Measurements from ENCODE around the gene RPL39L.

The RPL39L gene

DNA sequence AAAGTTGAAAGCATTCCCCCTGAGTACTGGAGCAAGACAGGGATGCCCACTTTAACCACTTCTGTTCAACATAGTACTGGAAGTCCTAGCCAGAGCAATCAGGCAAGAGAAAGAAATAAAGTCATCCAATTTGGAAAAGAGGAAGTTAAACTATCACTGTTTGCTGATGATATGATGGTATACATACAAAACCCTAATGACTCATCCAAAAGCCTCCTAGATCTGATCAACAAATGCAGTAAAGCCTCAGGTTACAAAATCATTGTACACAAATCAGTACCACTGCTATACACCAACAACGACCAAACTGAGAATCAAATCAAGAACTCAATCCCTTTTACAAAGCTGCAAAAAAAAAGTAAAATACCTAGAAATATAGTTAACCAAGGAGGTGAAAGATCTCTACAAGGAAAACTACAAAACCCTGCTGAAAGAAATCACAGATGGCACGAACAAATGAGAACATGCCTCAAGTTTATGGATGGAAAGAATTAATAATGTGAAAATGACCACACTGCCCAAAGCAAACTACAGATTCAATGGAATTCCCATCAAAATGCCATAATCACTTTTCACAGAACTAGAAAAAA is 40.3 kb downstream of the RPL39L start:
- TF ChIP-seq, protein P1, sequence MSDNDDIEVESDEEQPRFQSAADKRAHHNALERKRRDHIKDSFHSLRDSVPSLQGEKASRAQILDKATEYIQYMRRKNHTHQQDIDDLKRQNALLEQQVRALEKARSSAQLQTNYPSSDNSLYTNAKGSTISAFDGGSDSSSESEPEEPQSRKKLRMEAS (IDR thresholded peaks at IDR 0.05; ENCODE audit: low read depth, low read length): no peak
- TF ChIP-seq, protein P2, sequence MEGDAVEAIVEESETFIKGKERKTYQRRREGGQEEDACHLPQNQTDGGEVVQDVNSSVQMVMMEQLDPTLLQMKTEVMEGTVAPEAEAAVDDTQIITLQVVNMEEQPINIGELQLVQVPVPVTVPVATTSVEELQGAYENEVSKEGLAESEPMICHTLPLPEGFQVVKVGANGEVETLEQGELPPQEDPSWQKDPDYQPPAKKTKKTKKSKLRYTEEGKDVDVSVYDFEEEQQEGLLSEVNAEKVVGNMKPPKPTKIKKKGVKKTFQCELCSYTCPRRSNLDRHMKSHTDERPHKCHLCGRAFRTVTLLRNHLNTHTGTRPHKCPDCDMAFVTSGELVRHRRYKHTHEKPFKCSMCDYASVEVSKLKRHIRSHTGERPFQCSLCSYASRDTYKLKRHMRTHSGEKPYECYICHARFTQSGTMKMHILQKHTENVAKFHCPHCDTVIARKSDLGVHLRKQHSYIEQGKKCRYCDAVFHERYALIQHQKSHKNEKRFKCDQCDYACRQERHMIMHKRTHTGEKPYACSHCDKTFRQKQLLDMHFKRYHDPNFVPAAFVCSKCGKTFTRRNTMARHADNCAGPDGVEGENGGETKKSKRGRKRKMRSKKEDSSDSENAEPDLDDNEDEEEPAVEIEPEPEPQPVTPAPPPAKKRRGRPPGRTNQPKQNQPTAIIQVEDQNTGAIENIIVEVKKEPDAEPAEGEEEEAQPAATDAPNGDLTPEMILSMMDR (IDR thresholded peaks at IDR 0.05; ENCODE audit: low read depth, low read length): no peak
- no peak for TF ChIP-seq MYC (IDR thresholded peaks at IDR 0.05; ENCODE audit: low read depth, low read length)
- no peak for TF ChIP-seq POLR2A (IDR thresholded peaks at IDR 0.05; ENCODE audit: extremely low read depth, insufficient read length)
- peak; percentile 56 for DNase-seq (ENCODE audit: low read depth)
- no peak overlapping the region for H3K4me3 ChIP-seq (ENCODE audit: low read depth, low read length)

DNA sequence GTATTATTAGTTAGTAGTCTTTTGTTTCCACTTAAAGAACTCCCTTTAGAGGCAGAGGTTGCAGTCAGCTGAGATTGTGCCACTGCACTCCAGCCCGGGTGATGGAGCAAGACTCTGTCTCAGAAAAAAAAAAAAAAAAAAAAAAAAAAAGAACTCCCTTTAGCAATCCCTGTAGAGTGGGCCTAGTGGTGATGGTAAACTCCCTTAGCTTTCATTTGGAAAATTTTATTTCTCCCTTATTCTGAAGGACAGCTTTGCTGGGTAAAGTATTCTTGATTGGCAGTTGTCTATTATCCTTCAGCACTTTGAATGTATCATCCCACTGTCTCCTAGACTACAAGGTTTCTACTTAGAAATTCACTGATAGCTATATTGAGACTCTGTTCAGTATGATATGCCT is 46.0 kb downstream of the RPL39L start:
- no peak overlapping the region for H3K4me3 ChIP-seq (ENCODE audit: low read depth, low read length)
- no peak for DNase-seq (ENCODE audit: low read depth)
- TF ChIP-seq POLR2A (IDR thresholded peaks at IDR 0.05; ENCODE audit: extremely low read depth, insufficient read length) (no peak), MYC (IDR thresholded peaks at IDR 0.05; ENCODE audit: low read depth, low read length) (no peak)
- TF ChIP-seq, protein P1 (IDR thresholded peaks at IDR 0.05; ENCODE audit: low read depth, low read length): no peak

DNA sequence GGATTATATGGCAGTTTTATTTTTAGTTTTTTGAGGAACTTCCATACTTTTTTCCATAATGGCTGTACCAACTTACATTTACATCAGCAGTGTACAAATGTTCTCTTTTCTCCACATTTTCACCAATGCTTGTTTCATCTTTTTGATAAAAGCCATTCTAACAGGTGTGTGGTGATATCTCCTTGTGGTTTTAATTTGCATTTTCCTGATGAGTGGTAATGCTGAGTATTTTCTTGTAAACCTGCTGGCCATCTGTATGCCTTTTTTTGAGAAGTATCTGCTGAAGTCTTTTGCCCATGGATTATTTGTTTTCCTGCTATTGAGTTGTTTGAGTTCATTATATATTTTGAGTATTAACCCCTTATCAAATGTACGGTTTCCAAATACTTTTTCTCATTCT is 50.6 kb downstream of the RPL39L start:
- DNase-seq (ENCODE audit: low read depth): no peak
- no peak for TF ChIP-seq POLR2A (IDR thresholded peaks at IDR 0.05; ENCODE audit: extremely low read depth, insufficient read length)
- TF ChIP-seq, protein P1 (IDR thresholded peaks at IDR 0.05; ENCODE audit: low read depth, low read length): no peak
- TF ChIP-seq, protein P2 (IDR thresholded peaks at IDR 0.05; ENCODE audit: low read depth, low read length): no peak
- no peak for TF ChIP-seq MYC (IDR thresholded peaks at IDR 0.05; ENCODE audit: low read depth, low read length)
- no peak overlapping the region for H3K4me3 ChIP-seq (ENCODE audit: low read depth, low read length)

DNA sequence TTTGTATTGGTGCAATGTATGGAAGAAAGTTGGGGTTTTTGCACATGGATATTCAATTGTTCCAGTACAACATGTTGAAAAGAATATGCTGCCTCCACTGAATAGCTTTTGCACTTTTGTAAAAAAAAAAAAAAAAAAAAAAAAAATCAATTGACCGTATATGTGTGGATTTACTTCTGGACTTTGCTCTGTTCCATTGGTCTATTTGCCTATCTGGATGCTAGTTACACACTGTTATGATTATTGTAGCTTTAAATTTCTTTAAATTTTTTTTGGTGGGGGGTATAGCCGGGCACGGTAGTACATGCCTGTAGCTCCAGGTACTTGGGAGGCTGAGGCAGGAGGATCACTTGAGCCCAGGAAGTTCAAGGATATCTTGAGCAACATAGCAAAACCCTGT is 52.5 kb downstream of the RPL39L start:
- no peak for TF ChIP-seq POLR2A (IDR thresholded peaks at IDR 0.05; ENCODE audit: extremely low read depth, insufficient read length)
- TF ChIP-seq, protein P2 (IDR thresholded peaks at IDR 0.05; ENCODE audit: low read depth, low read length): no peak
- no peak for TF ChIP-seq MYC (IDR thresholded peaks at IDR 0.05; ENCODE audit: low read depth, low read length)
- TF ChIP-seq, protein P1 (IDR thresholded peaks at IDR 0.05; ENCODE audit: low read depth, low read length): no peak
- no peak for DNase-seq (ENCODE audit: low read depth)
- no peak overlapping the region for H3K4me3 ChIP-seq (ENCODE audit: low read depth, low read length)

DNA sequence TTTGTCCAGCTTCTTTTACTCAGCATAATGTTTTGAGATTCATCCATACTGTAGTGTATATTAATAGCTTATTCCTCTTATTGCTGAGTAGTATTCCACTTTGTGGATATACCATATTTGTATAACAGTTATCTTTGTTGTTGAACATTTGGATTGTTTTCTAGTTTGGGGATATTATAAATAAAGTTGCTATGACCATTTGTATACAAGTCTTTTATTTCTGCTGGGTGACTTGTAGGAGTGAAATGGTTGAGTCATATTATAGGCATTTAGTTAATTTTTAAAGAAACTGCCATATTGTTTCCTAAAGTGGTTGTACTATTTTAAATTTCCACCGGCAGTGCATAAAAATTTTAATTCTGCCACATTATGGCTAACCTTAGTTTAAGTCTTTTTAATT is 53.4 kb downstream of the RPL39L start:
- no peak for TF ChIP-seq MYC (IDR thresholded peaks at IDR 0.05; ENCODE audit: low read depth, low read length)
- TF ChIP-seq, protein P1 (IDR thresholded peaks at IDR 0.05; ENCODE audit: low read depth, low read length): no peak
- TF ChIP-seq, protein P2 (IDR thresholded peaks at IDR 0.05; ENCODE audit: low read depth, low read length): no peak
- no peak for TF ChIP-seq POLR2A (IDR thresholded peaks at IDR 0.05; ENCODE audit: extremely low read depth, insufficient read length)
- no peak overlapping the region for H3K4me3 ChIP-seq (ENCODE audit: low read depth, low read length)
- no peak for DNase-seq (ENCODE audit: low read depth)

DNA sequence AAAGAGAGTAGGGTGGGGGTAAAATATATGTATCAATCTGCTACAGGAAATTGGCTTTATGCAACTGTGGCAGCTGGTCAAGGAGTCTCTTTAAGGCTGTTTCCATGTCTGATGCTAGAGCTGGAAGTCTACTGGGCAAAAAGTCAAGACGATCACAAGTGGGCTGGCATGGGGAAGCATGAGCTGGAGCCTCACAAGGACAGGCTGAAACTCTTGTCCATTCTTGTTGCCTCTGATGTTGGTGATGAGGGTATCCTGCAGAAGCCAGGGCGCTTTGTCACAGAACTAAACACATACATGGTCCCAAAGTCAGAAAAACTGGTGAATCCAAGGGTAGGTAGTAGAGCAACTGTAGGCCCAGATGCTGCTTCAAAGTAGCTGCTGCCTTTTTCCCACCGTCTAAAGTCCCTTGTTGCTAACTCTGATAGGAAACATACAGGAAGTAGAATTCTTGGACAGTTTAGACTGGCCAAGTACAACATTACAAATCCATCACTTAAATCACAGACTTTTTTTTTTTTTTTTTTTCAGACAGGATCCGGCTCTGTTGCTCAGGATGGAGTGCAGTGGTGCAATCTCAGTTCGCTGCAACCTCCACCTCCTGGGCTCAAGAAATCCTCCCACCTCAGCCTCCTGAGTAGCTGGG is 54.2 kb downstream of the RPL39L start:
- DNase-seq (ENCODE audit: low read depth): no peak
- TF ChIP-seq, protein P2 (IDR thresholded peaks at IDR 0.05; ENCODE audit: low read depth, low read length): no peak
- no peak for TF ChIP-seq POLR2A (IDR thresholded peaks at IDR 0.05; ENCODE audit: extremely low read depth, insufficient read length)
- H3K4me3 ChIP-seq (ENCODE audit: low read depth, low read length): no peak overlapping the region
